A549 (cell line): ENCODE data around the gene PEDS1. TPM values are rescaled to one million over a fixed set of nuclear protein-coding genes. Genes with fewer than 3 reads are reported as not detected.

Experiments used
- ATAC-seq, 2 experiments: fragments of 200-7000 bp in 1 of 2; fragments of >200 bp in 1 of 2; cut with Nextera tagmentation in 1 of 2; cut with Tn5 transposase in 1 of 2; 3 replicates each; pipeline versions ENCODE4 v1.8.0 to v1.9.1; 2018 to 2020; ENCODE audit warnings: mild to moderate bottlenecking in 1 of 2, moderate library complexity in 1 of 2
- CTCF ChIA-PET: fragments of 300-600 bp; sonication (Branson Sonifier 250); formaldehyde crosslinking; extraction: SDS; loops from one replicate; lab custom pipeline; 2021; ENCODE audit warnings: antibody characterized with exemption, inconsistent platforms; lab: Yijun Ruan, JAX
- POLR2A ChIA-PET: fragments of 350-600 bp; formaldehyde crosslinking; extraction: SDS; loops from one replicate; lab custom pipeline; 2021; ENCODE audit warnings: antibody characterized with exemption, inconsistent platforms; lab: Yijun Ruan, JAX
- DNase-seq, 2 experiments: peaks; one replicate each; pipeline versions ENCODE4 v3.0.0 to v3.0.0-alpha.2; 2011 to 2016; ENCODE audit warnings: low read depth in 1 of 2, low spot score in 1 of 2
- FAIRE-seq: peaks from 2 replicates; lab custom pipeline; 2011; peaks lifted over from hg19 to GRCh38; lab: Jason Lieb, UNC
- H3K27ac ChIP-seq, 2 experiments: fragments of >200 bp; sonication (Bioruptor Twin); formaldehyde crosslinking; 3 replicates each; pipeline ENCODE4 v1.5.1; 2016 to 2017
- H3K4me1 ChIP-seq: fragments of >200 bp; sonication (Bioruptor Twin); formaldehyde crosslinking; 3 replicates; pipeline ENCODE4 v1.6.1; 2016
- H3K4me2 ChIP-seq: fragments of >200 bp; sonication (Bioruptor Twin); formaldehyde crosslinking; 3 replicates; pipeline ENCODE4 v1.6.1; 2016
- H3K4me3 ChIP-seq: fragments of >200 bp; sonication (Bioruptor Twin); formaldehyde crosslinking; 3 replicates; pipeline ENCODE4 v1.5.1; 2016
- H3K9me3 ChIP-seq: fragments of >200 bp; sonication (Bioruptor Twin); formaldehyde crosslinking; 3 replicates; pipeline ENCODE4 v1.6.1; 2016
- BHLHE40 ChIP-seq: IDR thresholded peaks from 2 replicates; pipeline ENCODE4 v1.6.1; 2012; ENCODE audit warnings: low read depth, low read length, inconsistent platforms
- CBX2 ChIP-seq: fragments of 200-600 bp; sonication (generic); IDR thresholded peaks from 2 replicates; pipeline ENCODE4 v1.6.1; 2016; ENCODE audit warnings: low read depth, mild to moderate bottlenecking, borderline replicate concordance
- CHD4 ChIP-seq: fragments of 200-600 bp; sonication (generic); IDR thresholded peaks from 2 replicates; pipeline ENCODE4 v1.6.1; 2016; ENCODE audit warnings: antibody characterized with exemption, mild to moderate bottlenecking, borderline replicate concordance
- EHF ChIP-seq: fragments of 250-450 bp; sonication (Bioruptor Pico); IDR thresholded peaks from 2 replicates; pipeline ENCODE4 v1.5.0; 2020; ENCODE audit warnings: mild to moderate bottlenecking
- EHMT2 ChIP-seq: fragments of 200-600 bp; sonication (generic); IDR thresholded peaks from 2 replicates; pipeline ENCODE4 v1.6.1; 2016; ENCODE audit warnings: antibody characterized with exemption, low read depth, mild to moderate bottlenecking, moderate library complexity
- EP300 ChIP-seq, 2 experiments: fragments of >200 bp; sonication (Bioruptor Twin); formaldehyde crosslinking; IDR thresholded peaks; 2 replicates in 1 of 2; 3 replicates in 1 of 2; pipeline ENCODE4 v1.6.1; 2016 to 2017
- FOSB ChIP-seq: fragments of 250-450 bp; sonication (Bioruptor Pico); IDR thresholded peaks from 2 replicates; pipeline ENCODE4 v1.5.0; 2020; ENCODE audit warnings: mild to moderate bottlenecking, moderate library complexity
- FOSL2 ChIP-seq, 2 experiments: fragments of 450-650 bp in 1 of 2; fragments of >200 bp in 1 of 2; sonication (Bioruptor Twin) in 1 of 2; formaldehyde crosslinking; IDR thresholded peaks; 2 replicates each; pipeline versions ENCODE4 v1.5.0 to v1.6.1; 2016 to 2020; ENCODE audit warnings: mild to moderate bottlenecking in 1 of 2, moderate library complexity in 1 of 2
- FOXS1 ChIP-seq: fragments of 250-450 bp; sonication (Bioruptor Pico); IDR thresholded peaks from 2 replicates; pipeline ENCODE4 v1.5.0; 2020; ENCODE audit warnings: mild to moderate bottlenecking, moderate library complexity
- GATA3 ChIP-seq: IDR thresholded peaks from 2 replicates; pipeline ENCODE4 v1.6.1; 2012; ENCODE audit warnings: borderline replicate concordance
- HDAC2 ChIP-seq: fragments of 200-600 bp; sonication (generic); IDR thresholded peaks from 2 replicates; pipeline ENCODE4 v1.6.1; 2016
- JUNB ChIP-seq: fragments of >200 bp; sonication (Bioruptor Twin); formaldehyde crosslinking; IDR thresholded peaks from 2 replicates; pipeline ENCODE4 v1.6.1; 2016
- KDM1A ChIP-seq: fragments of 200-600 bp; sonication (generic); IDR thresholded peaks from 2 replicates; pipeline ENCODE4 v1.6.1; 2016; ENCODE audit warnings: low read depth, mild to moderate bottlenecking
- MAZ ChIP-seq: fragments of 150-350 bp; IDR thresholded peaks from 2 replicates; pipeline ENCODE4 v1.6.1; 2014; ENCODE audit warnings: antibody characterized with exemption, low read depth, low read length, borderline replicate concordance
- NPAS2 ChIP-seq: fragments of 250-450 bp; sonication (Bioruptor Pico); IDR thresholded peaks from 2 replicates; pipeline ENCODE4 v1.8.0; 2022; ENCODE audit warnings: mild to moderate bottlenecking, moderate library complexity, borderline replicate concordance
- POLR2A ChIP-seq: IDR thresholded peaks from 2 replicates; pipeline ENCODE4 v1.6.1; 2012; ENCODE audit warnings: mild to moderate bottlenecking, low read length
- RARB ChIP-seq: fragments of 250-450 bp; sonication (Bioruptor Pico); IDR thresholded peaks from 2 replicates; pipeline ENCODE4 v1.8.0; 2021; ENCODE audit warnings: mild to moderate bottlenecking, moderate library complexity
- RFX5 ChIP-seq: fragments of 450-650 bp; IDR thresholded peaks from 2 replicates; pipeline ENCODE4 v1.7.1; 2014; ENCODE audit warnings: antibody characterized with exemption, mild to moderate bottlenecking, moderate library complexity
- RNF2 ChIP-seq: fragments of 200-600 bp; sonication (generic); IDR thresholded peaks from 2 replicates; pipeline ENCODE4 v1.6.1; 2016; ENCODE audit warnings: low read depth, mild to moderate bottlenecking, antibody characterized with exemption, moderate library complexity, borderline replicate concordance
- TP53 ChIP-seq: fragments of 250-450 bp; sonication (Bioruptor Pico); IDR thresholded peaks from 2 replicates; pipeline ENCODE4 v1.5.0; 2021; ENCODE audit warnings: mild to moderate bottlenecking, moderate library complexity
- ZSCAN20 ChIP-seq: fragments of 250-450 bp; sonication (Bioruptor Pico); IDR thresholded peaks from 2 replicates; pipeline ENCODE4 v1.8.0; 2022; ENCODE audit warnings: mild to moderate bottlenecking, moderate library complexity
- WGBS: methylation state at CpG from one replicate; pipeline ENCODE4 v1.1.6; 2017; ENCODE audit errors: missing lambda C conversion rate; 5-methylcytosine and 5-hydroxymethylcytosine counted together
- polyA plus RNA-seq, 4 experiments: library from polyadenylated mRNA; depleted of rRNA in 3 of 4; stranded (reverse); fragments of >200 nt; fragmentation: RNase III in 1 of 4; extraction: RNeasy Plus Mini Kit Qiagen cat#74134 plus additional on column Dnase treatment in 1 of 4; gene quantifications; 2 replicates in 3 of 4; 3 replicates in 1 of 4; pipeline ENCODE4 v1.2.3, GENCODE V29; 2011 to 2017
- TF ChIP-seq, protein P1 (sequence below): fragments of 200-600 bp; sonication (generic); IDR thresholded peaks from 2 replicates; pipeline ENCODE4 v1.6.1; 2016; ENCODE audit warnings: antibody characterized with exemption, mild to moderate bottlenecking, moderate library complexity
- TF ChIP-seq, protein P2 (sequence below): fragments of 450-650 bp; IDR thresholded peaks from 2 replicates; pipeline ENCODE4 v1.6.1; 2014; ENCODE audit warnings: antibody characterized with exemption
- TF ChIP-seq, protein P3 (sequence below): IDR thresholded peaks from 2 replicates; pipeline ENCODE4 v1.6.1; 2012

Gene PEDS1
- polyA plus RNA-seq, 2 of the 4 experiments (the other 2 are of a cell fraction), result 24.5 to 25.8 TPM

DNA sequence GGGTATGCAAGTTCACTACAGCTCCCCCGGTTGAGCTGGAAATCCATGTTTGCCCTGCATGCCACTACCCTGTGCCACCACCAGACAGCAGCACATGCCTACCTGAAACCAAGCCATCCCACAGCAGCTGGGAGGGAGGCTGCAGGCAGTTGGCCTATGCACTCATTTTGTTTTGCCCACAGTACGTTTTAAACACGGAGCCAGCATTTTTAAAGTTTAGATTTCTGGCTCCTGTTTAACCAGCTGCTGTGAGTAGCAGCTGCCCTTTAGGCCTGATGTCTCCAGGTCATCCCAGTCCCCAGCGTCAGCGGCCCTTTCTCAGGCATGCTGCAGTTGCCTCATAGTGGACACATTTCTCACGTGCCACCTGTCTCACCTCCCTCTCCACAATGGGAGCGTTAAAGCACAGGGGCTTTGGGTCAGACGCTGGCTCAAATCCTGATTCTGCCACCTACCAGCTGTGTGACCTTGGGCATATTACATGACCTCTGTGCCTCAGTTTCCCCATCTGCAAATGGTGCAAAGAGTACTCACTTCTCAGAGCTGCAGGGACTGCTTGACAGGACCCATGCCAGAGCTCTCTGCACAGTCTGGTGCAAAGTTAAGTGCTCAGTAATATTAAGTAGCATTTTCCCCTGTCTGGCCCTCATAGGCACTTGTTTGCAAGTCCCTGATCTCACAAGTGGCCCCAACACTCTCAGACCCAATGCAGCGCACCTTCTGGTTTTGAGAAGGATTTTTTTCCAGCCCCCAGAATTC is 32.4 kb downstream of the PEDS1 start (continued):
- TF ChIP-seq, protein P1, sequence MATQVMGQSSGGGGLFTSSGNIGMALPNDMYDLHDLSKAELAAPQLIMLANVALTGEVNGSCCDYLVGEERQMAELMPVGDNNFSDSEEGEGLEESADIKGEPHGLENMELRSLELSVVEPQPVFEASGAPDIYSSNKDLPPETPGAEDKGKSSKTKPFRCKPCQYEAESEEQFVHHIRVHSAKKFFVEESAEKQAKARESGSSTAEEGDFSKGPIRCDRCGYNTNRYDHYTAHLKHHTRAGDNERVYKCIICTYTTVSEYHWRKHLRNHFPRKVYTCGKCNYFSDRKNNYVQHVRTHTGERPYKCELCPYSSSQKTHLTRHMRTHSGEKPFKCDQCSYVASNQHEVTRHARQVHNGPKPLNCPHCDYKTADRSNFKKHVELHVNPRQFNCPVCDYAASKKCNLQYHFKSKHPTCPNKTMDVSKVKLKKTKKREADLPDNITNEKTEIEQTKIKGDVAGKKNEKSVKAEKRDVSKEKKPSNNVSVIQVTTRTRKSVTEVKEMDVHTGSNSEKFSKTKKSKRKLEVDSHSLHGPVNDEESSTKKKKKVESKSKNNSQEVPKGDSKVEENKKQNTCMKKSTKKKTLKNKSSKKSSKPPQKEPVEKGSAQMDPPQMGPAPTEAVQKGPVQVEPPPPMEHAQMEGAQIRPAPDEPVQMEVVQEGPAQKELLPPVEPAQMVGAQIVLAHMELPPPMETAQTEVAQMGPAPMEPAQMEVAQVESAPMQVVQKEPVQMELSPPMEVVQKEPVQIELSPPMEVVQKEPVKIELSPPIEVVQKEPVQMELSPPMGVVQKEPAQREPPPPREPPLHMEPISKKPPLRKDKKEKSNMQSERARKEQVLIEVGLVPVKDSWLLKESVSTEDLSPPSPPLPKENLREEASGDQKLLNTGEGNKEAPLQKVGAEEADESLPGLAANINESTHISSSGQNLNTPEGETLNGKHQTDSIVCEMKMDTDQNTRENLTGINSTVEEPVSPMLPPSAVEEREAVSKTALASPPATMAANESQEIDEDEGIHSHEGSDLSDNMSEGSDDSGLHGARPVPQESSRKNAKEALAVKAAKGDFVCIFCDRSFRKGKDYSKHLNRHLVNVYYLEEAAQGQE, result no peak
- TF ChIP-seq NPAS2 (CRISPR knock-in tag), result no peak
- no peak for TF ChIP-seq POLR2A
- TF ChIP-seq CHD4, result no peak
- TF ChIP-seq, protein P2, sequence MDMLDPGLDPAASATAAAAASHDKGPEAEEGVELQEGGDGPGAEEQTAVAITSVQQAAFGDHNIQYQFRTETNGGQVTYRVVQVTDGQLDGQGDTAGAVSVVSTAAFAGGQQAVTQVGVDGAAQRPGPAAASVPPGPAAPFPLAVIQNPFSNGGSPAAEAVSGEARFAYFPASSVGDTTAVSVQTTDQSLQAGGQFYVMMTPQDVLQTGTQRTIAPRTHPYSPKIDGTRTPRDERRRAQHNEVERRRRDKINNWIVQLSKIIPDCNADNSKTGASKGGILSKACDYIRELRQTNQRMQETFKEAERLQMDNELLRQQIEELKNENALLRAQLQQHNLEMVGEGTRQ, result no peak
- no peak for TF ChIP-seq CBX2
- TF ChIP-seq ZSCAN20, result no peak
- TF ChIP-seq RNF2, result no peak
- TF ChIP-seq FOSB (CRISPR knock-in tag), result no peak; the same call in 1 of the 2 replicates
- no peak for TF ChIP-seq KDM1A

DNA sequence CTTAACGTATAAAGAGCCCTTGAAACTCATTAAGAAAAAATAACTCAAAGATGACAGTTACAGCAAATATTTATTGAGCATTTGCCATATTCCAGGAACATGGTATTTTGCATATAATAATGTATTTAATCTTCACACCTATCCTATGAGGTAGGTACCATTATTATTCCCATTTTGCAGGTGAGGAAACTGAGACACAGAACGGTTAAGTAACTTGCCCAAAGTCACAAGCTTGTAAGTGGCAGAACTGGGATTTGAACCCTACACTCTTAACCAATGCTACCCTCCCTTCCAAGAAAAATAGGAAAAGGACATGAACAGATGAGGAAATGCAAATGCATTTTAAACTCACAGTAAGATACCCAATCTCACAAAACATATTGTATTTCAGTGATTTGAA is 35.3 kb downstream of the PEDS1 start:
- CTCF ChIA-PET, result interaction anchor here (0.9 to 31.2 kb wide), 7 partner anchors 11 to 677 kb away, joined by 3 to 1085 read pairs (median 83); partner anchors contain the start of genes BCAS4, CEBPB and PEDS1
- Histone ChIP-seq H3K27ac (no peak overlapping the region), H3K9me3 (no peaks in the 10 kb centered on the region), H3K4me3 (no peak overlapping the region), H3K4me1 (peaks cover 26% of the 10 kb centered on the region), H3K4me2 (no peak overlapping the region)
- FAIRE-seq (no peak), DNase-seq (no peak), ATAC-seq (no peak)
- WGBS, result 70% methylated on average over 2 of the region's 2 CpGs
- TF ChIP-seq, protein P2, result no peak
- TF ChIP-seq RFX5, result no peak
- TF ChIP-seq, protein P3, sequence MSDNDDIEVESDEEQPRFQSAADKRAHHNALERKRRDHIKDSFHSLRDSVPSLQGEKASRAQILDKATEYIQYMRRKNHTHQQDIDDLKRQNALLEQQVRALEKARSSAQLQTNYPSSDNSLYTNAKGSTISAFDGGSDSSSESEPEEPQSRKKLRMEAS, result no peak
- no peak for TF ChIP-seq TP53 (CRISPR knock-in tag)
- TF ChIP-seq CHD4, result no peak
- TF ChIP-seq EHMT2, result no peak
- no peak for TF ChIP-seq HDAC2
- no peak for TF ChIP-seq EHF (CRISPR knock-in tag)
- TF ChIP-seq BHLHE40, result no peak
- POLR2A ChIA-PET, result no interaction called here

DNA sequence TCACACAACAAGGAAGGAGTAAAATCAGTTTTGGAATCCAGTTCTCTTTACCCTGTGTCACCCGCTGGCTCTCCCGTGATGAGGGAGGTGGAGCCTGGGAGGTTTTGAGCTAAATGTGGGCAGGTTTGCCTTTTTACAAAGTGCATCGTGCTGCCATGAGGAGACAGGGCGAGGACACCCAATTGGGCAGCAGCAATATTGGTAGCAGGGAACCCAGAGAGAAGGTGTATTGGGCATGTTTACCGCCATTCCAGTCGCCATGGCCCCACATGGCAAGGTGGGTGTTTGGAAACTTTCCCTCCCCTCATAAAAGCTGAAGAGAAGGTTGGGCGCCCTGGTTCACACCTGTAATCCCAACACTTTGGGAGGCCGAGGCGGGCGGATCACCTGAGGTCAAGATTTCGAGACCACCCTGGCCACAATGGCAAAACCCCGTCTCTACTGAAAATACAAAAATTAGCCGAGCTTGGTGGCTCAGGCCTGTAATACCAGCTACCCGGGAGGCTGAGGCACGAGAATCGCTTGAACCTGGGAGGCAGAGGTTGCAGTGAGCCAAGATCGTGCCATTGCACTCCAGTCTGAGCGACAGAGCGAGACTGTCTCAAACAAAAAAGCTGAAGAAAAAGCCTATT is 37.0 kb downstream of the PEDS1 start:
- WGBS, result 90% methylated on average over 19 of the region's 19 CpGs
- peaks cover 30% of the 10 kb centered on the region for H3K4me1 ChIP-seq
- peak overlapping the region; percentile 69 to 76 for H3K27ac ChIP-seq
- no peak for FAIRE-seq
- ChIA-PET CTCF (interaction anchor here (0.7 to 31.2 kb wide), 17 partner anchors 9 to 672 kb away, joined by 3 to 1085 read pairs (median 5); partner anchors contain the start of genes CEBPB and PEDS1), POLR2A (interaction anchor here (1.2 to 1.7 kb wide), 6 partner anchors 12 to 56 kb away, joined by 4 to 18 read pairs (median 8); partner anchors contain the start of gene PEDS1)
- no peak for DNase-seq
- peak overlapping the region; percentile 54 for H3K4me3 ChIP-seq
- ATAC-seq, result no peak
- peak overlapping the region; percentile 95 for H3K4me2 ChIP-seq
- H3K9me3 ChIP-seq, result no peaks in the 10 kb centered on the region
- TF ChIP-seq GATA3, result no peak
- no peak for TF ChIP-seq FOSL2 (IDR thresholded peaks at IDR 0.05)
- TF ChIP-seq FOSL2 (CRISPR knock-in tag; IDR thresholded peaks at IDR 0.05), result no peak
- TF ChIP-seq FOXS1 (CRISPR knock-in tag), result no peak
- TF ChIP-seq, protein P1, result no peak
- no peak for TF ChIP-seq EP300 (IDR thresholded peaks at IDR 0.05)
- TF ChIP-seq HDAC2, result no peak
- TF ChIP-seq MAZ, result no peak
- TF ChIP-seq RARB (CRISPR knock-in tag), result no peak
- TF ChIP-seq KDM1A, result no peak
- TF ChIP-seq JUNB, result no peak
